Mucosa of gallbladder (tissue), 1 donor: ENCODE results near the gene ASPHD2. TPM values are rescaled to one million over a fixed set of nuclear protein-coding genes. Genes with fewer than 3 reads are reported as not detected.
"Not testable (repeated sequence)": the region's sequence is repeated elsewhere in the genome, so short reads cannot be mapped to it uniquely, and the experiment has no call there.

Experiments used
- DNase-seq: peaks from one replicate; pipeline ENCODE4 v3.0.0-alpha.2; 2020; ENCODE audit warnings: low spot score
- total RNA-seq: library from RNA; stranded (reverse); gene quantifications from one replicate; pipeline ENCODE4 v1.2.1, GENCODE V29; 2021
- donor health status: DM: no; HTN: no; CAD: no.

Gene ASPHD2
- total RNA-seq, 1 donor from 2014 or later: 5.5 TPM

DNA sequence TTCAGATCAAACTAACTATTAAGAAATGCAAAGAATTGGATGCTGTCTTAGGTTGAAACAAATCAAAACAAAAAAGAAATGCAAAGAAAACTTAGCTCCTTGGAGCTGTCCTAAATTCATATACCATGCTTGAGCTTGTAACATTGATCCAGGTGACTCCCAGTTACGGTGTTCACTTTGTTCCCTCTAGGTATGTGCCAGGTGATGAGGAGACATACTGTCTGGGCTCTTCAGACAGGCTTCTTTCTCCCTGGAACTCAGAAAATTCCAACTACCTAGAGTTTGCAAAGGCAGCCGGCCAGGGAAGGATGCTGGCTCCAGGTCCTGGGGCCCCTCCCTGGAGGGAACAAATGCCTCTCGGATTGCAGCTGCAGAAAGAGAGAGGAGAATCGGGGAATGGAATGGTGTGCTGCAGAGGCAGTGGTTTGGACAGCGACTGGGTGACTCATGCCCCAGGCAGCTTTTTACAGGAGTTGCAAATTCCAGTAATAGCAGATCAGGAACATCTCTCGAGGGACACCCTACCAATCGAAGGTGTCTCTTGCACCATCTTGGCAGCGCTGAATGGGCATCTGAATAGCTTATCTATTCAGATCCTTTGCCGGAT is 12.3 kb upstream of the ASPHD2 start:
- no peak for DNase-seq

DNA sequence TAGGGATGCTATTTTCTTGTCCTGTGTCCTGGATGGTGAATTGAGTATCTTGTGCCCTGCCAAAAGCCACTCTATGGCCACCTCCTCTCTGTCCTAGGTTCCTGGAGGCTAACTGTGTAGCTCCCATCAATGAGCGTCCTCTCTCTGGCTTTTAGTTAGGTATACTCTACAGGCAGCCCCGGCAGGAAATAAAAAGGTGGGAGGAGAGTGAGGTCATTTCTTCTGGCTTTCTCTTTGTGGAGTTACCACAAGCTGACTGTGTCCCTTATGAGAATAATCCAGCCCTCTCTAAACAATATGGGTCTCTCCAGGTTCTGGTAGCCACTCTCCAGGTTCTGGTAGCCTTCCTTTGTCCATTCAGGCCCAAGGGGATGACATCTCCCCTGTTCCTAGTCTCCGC is 11.7 kb upstream of the ASPHD2 start:
- no peak for DNase-seq

DNA sequence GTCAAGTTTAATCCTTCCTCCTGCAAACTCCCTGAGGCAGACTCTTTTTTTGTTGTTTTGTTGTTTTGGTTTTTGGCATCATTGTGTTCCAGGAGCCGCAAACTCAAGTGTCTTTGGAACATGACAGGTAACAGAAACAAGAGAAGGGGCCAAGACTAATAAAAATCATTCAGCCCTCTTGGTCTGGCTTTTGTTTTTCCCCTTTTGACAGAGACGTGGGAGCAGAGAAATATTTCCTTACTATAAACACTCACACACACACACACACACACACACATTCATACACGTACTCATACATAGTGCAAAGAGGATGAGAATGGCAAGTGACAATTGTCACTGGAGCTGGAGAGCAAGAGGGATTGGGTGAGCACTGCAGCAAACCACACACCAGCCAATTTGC is 10.4 kb upstream of the ASPHD2 start:
- no peak for DNase-seq

GRCh38 chr22:26426924-26427323 is 2.1 kb upstream of the ASPHD2 start:
- no peak for DNase-seq

DNA sequence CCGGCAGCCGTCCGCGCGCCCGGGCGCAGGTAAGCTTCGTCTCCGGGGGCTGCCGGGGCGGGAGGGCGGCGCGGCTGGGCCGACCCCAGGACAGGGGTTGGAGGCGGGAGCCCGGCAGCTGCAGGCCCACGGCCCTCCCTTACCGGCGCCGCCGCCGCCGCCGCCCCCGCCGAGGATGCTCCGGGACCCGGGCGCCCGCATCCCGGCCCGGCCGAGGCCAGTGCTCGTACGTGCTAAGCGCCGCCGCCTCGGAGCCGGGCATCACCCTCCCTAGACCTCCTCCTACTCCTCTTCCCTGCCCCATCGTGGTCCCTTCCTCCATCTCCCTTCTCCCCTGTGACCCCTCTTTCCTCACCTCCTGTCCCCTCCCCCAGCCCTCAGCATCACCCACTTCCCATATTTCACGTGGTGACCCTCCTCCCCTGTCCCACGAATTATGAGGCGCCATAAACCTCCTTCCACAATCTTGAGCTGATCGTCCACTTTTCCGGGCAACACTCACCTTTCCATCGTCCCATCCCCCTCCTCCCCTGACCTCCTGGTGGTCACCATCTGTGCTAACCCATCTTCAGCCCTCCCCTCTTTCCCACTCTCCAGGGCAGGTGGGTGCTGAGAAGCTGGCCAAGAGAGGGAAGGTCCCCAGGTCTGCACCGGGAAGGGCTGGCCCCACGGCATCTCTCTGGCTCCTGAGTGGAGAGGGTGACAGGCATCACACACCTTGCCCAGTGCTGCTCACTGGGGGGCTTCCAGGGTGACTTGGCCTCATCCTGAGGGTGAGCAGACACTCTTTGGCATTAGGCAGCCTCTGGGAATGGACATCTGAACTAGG is 612 bp downstream of the ASPHD2 start:
- no peak for DNase-seq

DNA sequence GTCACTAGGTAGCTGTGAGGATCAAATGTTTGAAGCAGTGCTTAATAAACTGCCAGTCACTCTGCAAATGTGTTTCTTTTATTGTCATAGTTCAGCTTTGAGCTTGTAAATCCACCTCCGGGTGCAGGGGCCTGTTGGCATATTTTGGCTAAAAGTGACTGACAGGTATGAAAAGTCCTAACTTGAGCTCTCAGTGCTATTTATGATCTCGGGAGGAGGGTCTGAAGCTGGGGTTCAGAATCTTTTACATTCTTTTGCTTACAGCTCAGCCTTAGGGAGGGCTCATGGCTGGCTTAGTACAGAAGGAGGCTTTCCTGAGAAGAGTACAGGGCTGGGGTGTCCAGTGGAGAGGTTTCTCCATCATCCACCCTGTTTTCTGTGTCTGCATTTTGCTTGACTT is 1.5 kb downstream of the ASPHD2 start:
- DNase-seq: no peak

DNA sequence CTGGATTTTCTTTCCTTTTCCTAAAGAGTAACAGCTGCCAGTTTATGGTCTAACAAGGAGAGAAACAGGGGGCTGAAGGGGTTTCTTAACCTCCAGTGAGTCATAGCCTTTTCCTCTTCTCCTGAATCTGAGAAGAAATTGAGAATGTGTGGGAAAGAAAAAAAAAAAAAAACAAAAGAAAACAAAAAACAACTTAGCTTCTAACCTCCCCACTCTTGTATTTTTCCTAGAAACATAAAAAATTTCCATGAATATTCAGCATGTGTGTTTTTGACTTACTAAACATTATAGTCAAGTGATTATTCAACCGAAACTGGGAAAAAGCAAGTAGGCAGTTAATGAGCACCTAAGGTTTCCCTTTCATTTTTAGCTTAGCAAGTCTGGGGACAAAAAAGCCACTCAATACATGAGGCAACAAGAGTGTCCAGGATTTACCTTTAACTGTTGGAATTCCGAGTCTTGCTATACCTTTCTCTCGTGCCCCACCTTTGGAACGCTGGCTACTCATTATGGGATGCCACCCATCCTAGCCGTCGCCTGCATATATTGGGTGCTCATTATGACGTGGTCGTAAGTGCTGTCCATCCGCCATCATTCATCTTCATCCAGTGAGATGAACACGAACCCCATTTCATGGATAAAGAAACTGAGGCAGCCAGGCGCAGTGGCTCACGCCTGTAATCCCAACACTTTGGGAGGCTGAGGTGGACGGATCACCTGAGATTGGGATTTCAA is 2.4 kb downstream of the ASPHD2 start:
- DNase-seq: no peak

- no peak for DNase-seq
Observed at GRCh38 chr22:26432619-26433311, 3.7 kb downstream of the ASPHD2 start.

DNA sequence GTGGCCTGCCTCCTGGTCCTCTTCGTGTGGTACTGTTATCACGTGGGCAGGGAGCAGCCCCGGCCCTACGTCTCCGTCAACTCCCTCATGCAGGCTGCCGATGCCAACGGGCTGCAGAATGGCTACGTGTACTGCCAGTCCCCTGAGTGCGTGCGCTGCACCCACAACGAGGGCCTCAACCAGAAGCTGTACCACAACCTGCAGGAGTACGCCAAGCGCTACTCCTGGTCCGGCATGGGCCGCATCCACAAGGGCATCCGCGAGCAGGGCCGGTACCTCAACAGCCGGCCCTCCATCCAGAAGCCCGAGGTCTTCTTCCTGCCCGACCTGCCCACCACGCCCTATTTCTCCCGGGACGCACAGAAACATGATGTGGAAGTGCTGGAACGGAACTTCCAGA is 4.7 kb downstream of the ASPHD2 start:
- DNase-seq: no peak

DNA sequence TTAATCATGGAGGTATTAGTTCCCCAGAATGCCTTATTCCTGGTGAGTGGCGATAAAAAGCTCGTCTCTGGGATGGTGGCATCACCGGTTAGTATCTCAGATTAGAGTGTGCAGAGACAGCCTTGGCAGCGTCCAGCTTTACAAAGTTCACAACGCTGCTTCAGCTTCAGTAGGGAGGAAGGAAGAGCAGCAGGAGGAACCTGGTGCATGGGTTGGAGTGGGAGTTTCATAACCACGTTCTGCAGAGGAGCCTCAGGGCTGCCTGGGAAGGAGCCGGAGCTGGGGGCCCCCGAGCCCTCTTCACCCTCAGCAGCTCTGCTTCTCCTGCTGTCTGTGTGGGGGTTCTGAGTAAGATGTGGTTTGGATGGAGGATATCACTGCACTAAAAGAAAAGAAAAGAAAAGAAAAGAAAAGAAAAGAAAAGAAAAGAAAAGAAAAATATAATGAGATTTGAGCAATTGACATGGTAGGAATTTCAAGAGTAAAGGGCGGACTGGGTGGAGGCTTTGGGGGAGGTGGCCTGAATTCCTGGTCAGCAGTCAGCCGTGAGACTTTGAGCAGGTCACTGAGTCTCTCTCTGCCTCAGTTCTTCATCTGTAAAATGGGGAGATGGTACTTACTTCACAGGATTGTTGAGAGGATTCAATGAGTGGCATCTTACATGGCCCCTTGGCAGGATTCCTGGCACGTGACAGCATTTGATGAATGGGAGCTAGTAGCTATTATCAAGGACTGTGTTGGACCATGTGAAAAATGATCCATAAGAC is 6.5 kb downstream of the ASPHD2 start:
- DNase-seq: no peak

GRCh38 chr22:26436903-26437515 is 7.9 kb downstream of the ASPHD2 start:
- peak; percentile 85 for DNase-seq

- DNase-seq: no peak
Observed at GRCh38 chr22:26437694-26438392, 8.8 kb downstream of the ASPHD2 start.

DNA sequence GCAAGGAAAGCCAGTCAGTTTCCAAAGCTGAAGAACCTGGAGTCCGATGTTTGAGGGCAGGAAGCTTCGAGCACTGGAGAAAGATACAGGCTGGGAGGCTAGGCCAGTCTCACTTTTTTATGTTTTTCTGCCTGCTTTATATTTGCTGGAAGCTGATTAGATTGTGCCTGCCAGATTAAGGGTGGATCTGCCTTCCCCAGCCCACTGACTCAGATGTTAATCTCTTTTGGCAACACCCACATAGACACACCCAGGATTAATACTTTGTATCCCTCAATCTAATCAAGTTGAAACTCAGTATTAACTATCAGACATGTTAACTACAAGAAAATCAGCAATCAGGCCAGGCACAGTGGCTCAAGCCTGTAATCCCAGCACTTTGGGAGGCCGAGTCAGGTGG is 9.7 kb downstream of the ASPHD2 start:
- DNase-seq: not testable (repeated sequence)

DNA sequence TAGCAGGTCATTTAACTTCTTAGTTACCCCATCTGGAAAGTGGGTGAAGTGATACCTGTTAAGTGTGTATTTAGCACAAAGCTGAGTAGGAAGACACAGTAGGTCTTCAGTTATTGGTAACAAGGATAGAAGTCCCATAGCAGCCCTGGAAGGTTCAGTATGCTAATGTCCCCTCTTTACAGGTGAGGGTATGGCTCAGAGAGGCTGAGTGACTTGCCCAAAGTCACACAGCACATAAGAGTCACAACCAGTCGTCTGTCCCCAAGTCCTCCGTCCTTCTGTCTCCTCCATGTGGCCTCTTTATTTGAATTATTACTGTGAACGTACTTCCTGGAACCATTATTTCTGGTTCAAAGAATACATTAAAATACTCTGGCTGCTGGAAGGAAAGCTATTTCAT is 10.5 kb downstream of the ASPHD2 start:
- DNase-seq: no peak

- DNase-seq: no peak
Observed at GRCh38 chr22:26442086-26442756, 13.2 kb downstream of the ASPHD2 start.

DNA sequence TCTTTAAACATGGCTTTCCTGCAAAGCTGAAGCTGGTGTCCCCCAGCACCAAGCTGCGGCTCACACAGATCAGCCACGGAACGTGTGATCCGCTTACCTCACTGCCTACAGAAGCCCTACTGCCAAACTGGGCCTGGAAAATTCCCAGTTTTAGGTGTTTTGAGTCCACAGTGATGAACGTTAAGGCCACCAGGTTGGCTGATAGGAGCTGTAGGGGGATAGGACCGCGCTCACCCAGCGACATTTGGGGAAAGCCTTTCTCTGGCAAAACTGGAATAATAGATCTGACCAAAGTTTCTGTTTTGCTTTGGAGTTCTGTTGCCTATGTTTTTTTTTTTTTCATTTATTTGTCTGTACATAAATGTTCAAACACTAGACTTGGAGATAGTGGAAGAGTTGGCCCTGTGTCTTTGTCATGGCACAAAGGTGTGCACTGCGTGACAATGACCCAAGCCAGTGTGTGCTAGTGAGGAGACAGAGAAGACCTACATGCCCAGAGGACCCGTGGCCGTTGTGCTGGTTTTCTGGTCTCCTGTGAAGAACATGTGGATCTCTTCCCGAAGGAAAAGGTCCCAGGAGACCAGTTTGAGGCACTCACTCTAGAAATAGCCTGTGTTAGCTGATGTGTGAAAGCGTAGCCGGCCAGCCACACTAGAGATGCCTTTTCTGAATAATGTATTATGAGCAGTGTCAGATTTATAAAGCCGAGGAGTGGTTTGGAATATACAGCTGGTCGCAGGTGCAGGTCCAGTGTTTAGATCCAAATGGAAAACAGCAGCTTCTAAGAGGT is 15.0 kb downstream of the ASPHD2 start:
- no peak for DNase-seq

- no peak for DNase-seq
Observed at GRCh38 chr22:26444777-26445176, 15.7 kb downstream of the ASPHD2 start.

DNA sequence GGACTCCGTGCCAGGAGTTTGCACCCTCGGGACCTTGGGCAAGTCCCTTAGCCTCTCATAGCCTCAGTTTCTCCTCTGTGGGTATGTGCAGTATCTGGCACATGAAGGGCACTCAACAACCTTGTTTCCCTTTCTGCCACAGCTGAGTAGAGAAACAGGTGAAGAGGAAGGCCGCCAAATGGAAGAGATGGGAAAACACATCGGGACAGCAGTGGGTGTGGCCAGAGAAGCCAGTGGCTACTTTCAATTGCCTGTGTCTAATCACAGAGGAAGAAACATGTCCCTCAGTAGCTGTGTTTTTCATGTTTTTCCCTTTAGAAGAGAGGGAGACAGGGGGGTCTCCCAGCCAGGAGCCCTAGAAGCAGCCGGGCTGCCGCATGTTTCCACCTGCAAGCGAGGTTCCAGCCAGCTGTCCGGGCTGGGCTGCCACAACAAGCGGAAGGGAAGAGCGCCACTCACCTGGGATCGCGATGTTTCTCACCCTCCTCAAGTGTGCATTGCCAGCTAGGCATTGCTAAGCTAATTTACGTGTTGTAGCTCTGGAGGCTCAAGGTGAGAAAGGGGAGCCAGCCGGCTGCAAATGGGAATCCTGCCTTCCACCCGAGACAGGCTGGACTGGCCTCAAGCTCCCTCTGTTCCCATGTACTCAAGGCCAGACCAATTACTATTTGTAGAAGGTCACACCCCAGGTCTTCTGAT is 16.7 kb downstream of the ASPHD2 start:
- no peak for DNase-seq
